GM19463 (cell line): Measurements from ENCODE around the gene MAPK14.

ENCODE experiments used
- ATAC-seq: cut with Tn5 transposase; IDR thresholded peaks from one replicate; pipeline ENCODE4 v1.9.1; 2021; ENCODE audit warnings: mild to moderate bottlenecking, moderate library complexity; ENCODE audit not compliant: unreplicated experiment

Gene MAPK14

GRCh38 chr6:36098920-36099647 lies 71.5 kb downstream of the MAPK14 start:
- no peak for ATAC-seq

- no peak for ATAC-seq
Measured at GRCh38 chr6:36099869-36100483, 72.4 kb downstream of the MAPK14 start.

- no peak for ATAC-seq
Measured at GRCh38 chr6:36101691-36102090, 74.1 kb downstream of the MAPK14 start.

GRCh38 chr6:36102853-36103252 lies 75.2 kb downstream of the MAPK14 start:
- no peak for ATAC-seq

GRCh38 chr6:36104836-36105235 lies 77.2 kb downstream of the MAPK14 start:
- no peak for ATAC-seq

GRCh38 chr6:36109092-36109491 lies 81.5 kb downstream of the MAPK14 start:
- ATAC-seq, result no peak

GRCh38 chr6:36110050-36110449 lies 82.4 kb downstream of the MAPK14 start:
- no peak for ATAC-seq

- no peak for ATAC-seq
Measured at GRCh38 chr6:36110863-36111262, 83.3 kb downstream of the MAPK14 start.

- no peak for ATAC-seq
Measured at GRCh38 chr6:36111526-36111925, 83.9 kb downstream of the MAPK14 start.

GRCh38 chr6:36113049-36113448 lies 85.4 kb downstream of the MAPK14 start:
- ATAC-seq, result no peak

GRCh38 chr6:36113703-36114102 lies 86.1 kb downstream of the MAPK14 start:
- no peak for ATAC-seq

- no peak for ATAC-seq
Measured at GRCh38 chr6:36114798-36115408, 87.3 kb downstream of the MAPK14 start.

GRCh38 chr6:36115412-36115811 lies 87.8 kb downstream of the MAPK14 start:
- ATAC-seq, result no peak

GRCh38 chr6:36116066-36116864 lies 88.7 kb downstream of the MAPK14 start:
- no peak for ATAC-seq

- no peak for ATAC-seq
Measured at GRCh38 chr6:36116943-36117342, 89.3 kb downstream of the MAPK14 start.

- no peak for ATAC-seq
Measured at GRCh38 chr6:36117658-36118549, 90.3 kb downstream of the MAPK14 start.

GRCh38 chr6:36118550-36119107 lies 91.0 kb downstream of the MAPK14 start:
- ATAC-seq, result no peak

- no peak for ATAC-seq
Measured at GRCh38 chr6:36119209-36119608, 91.6 kb downstream of the MAPK14 start.

GRCh38 chr6:36120018-36120417 lies 92.4 kb downstream of the MAPK14 start:
- ATAC-seq, result no peak

- ATAC-seq, result no peak
Measured at GRCh38 chr6:36120539-36120938, 92.9 kb downstream of the MAPK14 start.
